KMS-11 (cell line): ENCODE data around the gene TM9SF3.
"Not testable (repeated sequence)": the region's sequence is repeated elsewhere in the genome, so short reads cannot be mapped to it uniquely, and the experiment has no call there.

Source experiments
- H2AFZ ChIP-seq: fragments of 200-600 bp; sonication (generic); 2 replicates; pipeline ENCODE4 v1.6.1; 2016; ENCODE audit warnings: antibody characterized with exemption, mixed run types, low read depth
- H3K27ac ChIP-seq: fragments of 200-600 bp; sonication (generic); 2 replicates; pipeline ENCODE4 v1.6.1; 2016; ENCODE audit warnings: mild to moderate bottlenecking, mixed run types
- H3K27me3 ChIP-seq: fragments of 200-600 bp; sonication (generic); 2 replicates; pipeline ENCODE4 v1.6.1; 2017; ENCODE audit warnings: mild to moderate bottlenecking, low read depth, mixed run types, moderate library complexity; ENCODE audit not compliant: insufficient read depth
- H3K36me3 ChIP-seq: fragments of 200-600 bp; sonication (generic); 2 replicates; pipeline ENCODE4 v1.6.1; 2017; ENCODE audit warnings: mild to moderate bottlenecking, mixed run types; ENCODE audit not compliant: insufficient read depth
- H3K4me1 ChIP-seq: fragments of 200-600 bp; sonication (generic); 2 replicates; pipeline ENCODE4 v1.6.1; 2016; ENCODE audit warnings: mild to moderate bottlenecking, low read depth, mixed run types; ENCODE audit not compliant: poor library complexity, severe bottlenecking
- H3K4me2 ChIP-seq: fragments of 200-600 bp; sonication (generic); 2 replicates; pipeline ENCODE4 v1.7.0; 2016; ENCODE audit warnings: mild to moderate bottlenecking, mixed run types
- H3K4me3 ChIP-seq: fragments of 200-600 bp; sonication (generic); IDR thresholded peaks from 2 replicates; pipeline ENCODE4 v1.6.1; 2017; ENCODE audit warnings: low read depth, low read length, mixed read lengths; ENCODE audit not compliant: insufficient read depth
- H3K79me2 ChIP-seq: fragments of 200-600 bp; sonication (generic); 2 replicates; pipeline ENCODE4 v1.6.1; 2016; ENCODE audit warnings: low read depth, mixed run types; ENCODE audit not compliant: insufficient read depth
- H3K9ac ChIP-seq: fragments of 200-600 bp; sonication (generic); 2 replicates; pipeline ENCODE4 v1.6.1; 2016; ENCODE audit warnings: mild to moderate bottlenecking, mixed run types
- H4K20me1 ChIP-seq: fragments of 200-600 bp; sonication (generic); 2 replicates; pipeline ENCODE4 v1.6.1; 2016; ENCODE audit warnings: mild to moderate bottlenecking, mixed run types; ENCODE audit not compliant: insufficient read depth
- CTCF ChIP-seq: fragments of 200-600 bp; sonication (generic); conservative IDR thresholded peaks from 2 replicates; pipeline ENCODE4 v1.6.1; 2017; ENCODE audit warnings: low read depth, mild to moderate bottlenecking, antibody characterized with exemption, low read length, moderate library complexity, mixed read lengths

TM9SF3 gene

GRCh38 chr10:96548589-96548988 lies 38.2 kb downstream of the TM9SF3 start:
- Histone ChIP-seq H3K4me3 (no peak overlapping the region), H3K79me2 (no peaks in the 10 kb centered on the region), H3K27ac (no peak overlapping the region), H4K20me1 (no peaks in the 10 kb centered on the region), H3K4me2 (no peak overlapping the region), H3K36me3 (peaks cover 5% of the 10 kb centered on the region; the same call in 1 of the 2 replicates), H3K4me1 (no peaks in the 10 kb centered on the region), H3K27me3 (no peaks in the 10 kb centered on the region), H2AFZ (no peak overlapping the region), H3K9ac (no peak overlapping the region)
- TF ChIP-seq CTCF: no peak

GRCh38 chr10:96545558-96545957 lies 41.3 kb downstream of the TM9SF3 start:
- not testable (repeated sequence) for H3K9ac ChIP-seq, H3K4me2 ChIP-seq, H2AFZ ChIP-seq, H3K27ac ChIP-seq, H3K79me2 ChIP-seq, H3K4me3 ChIP-seq, H4K20me1 ChIP-seq, H3K4me1 ChIP-seq, H3K27me3 ChIP-seq
- peaks cover 11% of the 10 kb centered on the region; the same call in 1 of the 2 replicates for H3K36me3 ChIP-seq

GRCh38 chr10:96541921-96542320 lies 44.9 kb downstream of the TM9SF3 start:
- no peak overlapping the region for H2AFZ ChIP-seq
- H4K20me1 ChIP-seq: no peaks in the 10 kb centered on the region
- no peaks in the 10 kb centered on the region for H3K27me3 ChIP-seq
- no peak for TF ChIP-seq CTCF
- no peak overlapping the region for H3K27ac ChIP-seq
- no peaks in the 10 kb centered on the region for H3K4me1 ChIP-seq
- H3K36me3 ChIP-seq: peaks cover 11% of the 10 kb centered on the region; the same call in 1 of the 2 replicates
- H3K4me3 ChIP-seq: no peak overlapping the region
- H3K79me2 ChIP-seq: peaks cover 13% of the 10 kb centered on the region; the same call in 1 of the 2 replicates
- H3K9ac ChIP-seq: no peak overlapping the region
- H3K4me2 ChIP-seq: no peak overlapping the region

GRCh38 chr10:96540240-96540639 lies 46.6 kb downstream of the TM9SF3 start:
- no peaks in the 10 kb centered on the region for H4K20me1 ChIP-seq
- no peaks in the 10 kb centered on the region for H3K4me1 ChIP-seq
- no peak overlapping the region for H3K4me3 ChIP-seq
- no peak overlapping the region for H3K4me2 ChIP-seq
- H3K27ac ChIP-seq: no peak overlapping the region
- no peak overlapping the region for H3K9ac ChIP-seq
- peaks cover 18% of the 10 kb centered on the region; the same call in 1 of the 2 replicates for H3K79me2 ChIP-seq
- no peak for TF ChIP-seq CTCF
- no peaks in the 10 kb centered on the region for H3K27me3 ChIP-seq
- no peak overlapping the region for H2AFZ ChIP-seq
- peaks cover 11% of the 10 kb centered on the region; the same call in 1 of the 2 replicates for H3K36me3 ChIP-seq

- H3K9ac ChIP-seq: no peak overlapping the region
- no peak overlapping the region for H3K27ac ChIP-seq
- no peaks in the 10 kb centered on the region for H4K20me1 ChIP-seq
- H3K36me3 ChIP-seq: peaks cover 7% of the 10 kb centered on the region; the same call in 1 of the 2 replicates
- H3K4me2 ChIP-seq: no peak overlapping the region
- no peaks in the 10 kb centered on the region for H3K27me3 ChIP-seq
- peaks cover 28% of the 10 kb centered on the region; the same call in 1 of the 2 replicates for H3K79me2 ChIP-seq
- H2AFZ ChIP-seq: no peak overlapping the region
- H3K4me3 ChIP-seq: no peak overlapping the region
- no peaks in the 10 kb centered on the region for H3K4me1 ChIP-seq
- no peak for TF ChIP-seq CTCF
These were observed 48.1 kb downstream of the TM9SF3 start for GRCh38 chr10:96538683-96539082.
